H1 (cell line): ENCODE data around the gene SLC43A3. TPM values are rescaled to one million over a fixed set of nuclear protein-coding genes. Genes with fewer than 3 reads are reported as not detected.

ENCODE experiments used
- MAFK ChIP-seq: IDR thresholded peaks from 2 replicates; pipeline ENCODE4 v1.6.1; 2012; ENCODE audit warnings: low read depth, mild to moderate bottlenecking, improper control_type of control experiment, low read length
- NRF1 ChIP-seq: IDR thresholded peaks from 2 replicates; pipeline ENCODE4 v1.6.1; 2011; ENCODE audit warnings: mild to moderate bottlenecking, low read depth, low read length, improper control_type of control experiment
- polyA plus RNA-seq, 7 experiments: library from polyadenylated mRNA; depleted of rRNA in 3 of 7; stranded (reverse) in 5 of 7; unstranded in 2 of 7; fragments of >200 nt in 5 of 7; fragments of 200-250 nt in 2 of 7; gene quantifications; 1 replicate in 5 of 7; 2 replicates in 1 of 7; 4 replicates in 1 of 7; pipeline versions ENCODE4 v1.2.1 to v1.2.3, GENCODE V29; 2011 to 2013; ENCODE audit warnings: missing spikeins in 2 of 7, mixed read lengths in 2 of 7
- total RNA-seq: library from RNA; stranded (reverse); fragmentation: NEBNext Ultra II Directional; extraction: Animal tissue kit (Norgen Biotek cat#: 25700); gene quantifications from 2 replicates; pipeline ENCODE4 v1.2.1, GENCODE V29; 2021
- TF ChIP-seq, protein P1 (sequence below): IDR thresholded peaks from 2 replicates; pipeline ENCODE4 v1.6.1; 2011; ENCODE audit warnings: low read length, improper control_type of control experiment

Gene SLC43A3
- total and polyA plus RNA-seq, 2 of the 8 experiments (the other 6 are each of a cell fraction or from before 2014, with no cell fraction given) = 31.8 to 67.8 TPM

GRCh38 chr11:57460022-57460757 lies 33.3 kb upstream of the SLC43A3 start, which contains the start of gene RTN4RL2 (continued):
- TF ChIP-seq, protein P1, sequence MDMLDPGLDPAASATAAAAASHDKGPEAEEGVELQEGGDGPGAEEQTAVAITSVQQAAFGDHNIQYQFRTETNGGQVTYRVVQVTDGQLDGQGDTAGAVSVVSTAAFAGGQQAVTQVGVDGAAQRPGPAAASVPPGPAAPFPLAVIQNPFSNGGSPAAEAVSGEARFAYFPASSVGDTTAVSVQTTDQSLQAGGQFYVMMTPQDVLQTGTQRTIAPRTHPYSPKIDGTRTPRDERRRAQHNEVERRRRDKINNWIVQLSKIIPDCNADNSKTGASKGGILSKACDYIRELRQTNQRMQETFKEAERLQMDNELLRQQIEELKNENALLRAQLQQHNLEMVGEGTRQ = no peak
- TF ChIP-seq NRF1 = no peak
- no peak for TF ChIP-seq MAFK
